Omental fat pad (tissue), 4 donors: ENCODE measurements around the gene POLE2. TPM values are rescaled to one million over a fixed set of nuclear protein-coding genes. Genes with fewer than 3 reads are reported as not detected.
A peak's percentile ranks its signal among the peaks of the same experiment; 100 is the strongest.
"Not testable (repeated sequence)": the region's sequence is repeated elsewhere in the genome, so short reads cannot be mapped to it uniquely, and the experiment has no call there.

Experiments used
- ATAC-seq: fragments of 150-250 bp; one replicate; pipeline ENCODE4 v1.9.1; 2016; ENCODE audit warnings: mild to moderate bottlenecking, moderate library complexity; ENCODE audit not compliant: low FRiP score
- DNase-seq: peaks from one replicate; pipeline ENCODE4 v3.0.0-alpha.2; 2019; ENCODE audit warnings: low spot score
- total RNA-seq, 4 donors: library from RNA; depleted of rRNA; stranded (reverse); fragments of >200 nt; gene quantifications; one replicate each; pipeline ENCODE4 v1.1.0, GENCODE V29; 2016
- TF ChIP-seq, protein P1 (sequence below), 3 donors: fragments of 450-650 bp; IDR thresholded peaks; one replicate each; pipeline ENCODE4 v1.5.1; 2016 to 2017; ENCODE audit warnings: antibody characterized with exemption in 3 of 3, mild to moderate bottlenecking in 3 of 3, moderate library complexity in 2 of 3

Gene POLE2, protein sequence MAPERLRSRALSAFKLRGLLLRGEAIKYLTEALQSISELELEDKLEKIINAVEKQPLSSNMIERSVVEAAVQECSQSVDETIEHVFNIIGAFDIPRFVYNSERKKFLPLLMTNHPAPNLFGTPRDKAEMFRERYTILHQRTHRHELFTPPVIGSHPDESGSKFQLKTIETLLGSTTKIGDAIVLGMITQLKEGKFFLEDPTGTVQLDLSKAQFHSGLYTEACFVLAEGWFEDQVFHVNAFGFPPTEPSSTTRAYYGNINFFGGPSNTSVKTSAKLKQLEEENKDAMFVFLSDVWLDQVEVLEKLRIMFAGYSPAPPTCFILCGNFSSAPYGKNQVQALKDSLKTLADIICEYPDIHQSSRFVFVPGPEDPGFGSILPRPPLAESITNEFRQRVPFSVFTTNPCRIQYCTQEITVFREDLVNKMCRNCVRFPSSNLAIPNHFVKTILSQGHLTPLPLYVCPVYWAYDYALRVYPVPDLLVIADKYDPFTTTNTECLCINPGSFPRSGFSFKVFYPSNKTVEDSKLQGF
- total RNA-seq: 1 to 10 TPM in 3 of 4 donors, under 1 TPM in 1; 0.84 to 2.6 (median 2.1) TPM

DNA sequence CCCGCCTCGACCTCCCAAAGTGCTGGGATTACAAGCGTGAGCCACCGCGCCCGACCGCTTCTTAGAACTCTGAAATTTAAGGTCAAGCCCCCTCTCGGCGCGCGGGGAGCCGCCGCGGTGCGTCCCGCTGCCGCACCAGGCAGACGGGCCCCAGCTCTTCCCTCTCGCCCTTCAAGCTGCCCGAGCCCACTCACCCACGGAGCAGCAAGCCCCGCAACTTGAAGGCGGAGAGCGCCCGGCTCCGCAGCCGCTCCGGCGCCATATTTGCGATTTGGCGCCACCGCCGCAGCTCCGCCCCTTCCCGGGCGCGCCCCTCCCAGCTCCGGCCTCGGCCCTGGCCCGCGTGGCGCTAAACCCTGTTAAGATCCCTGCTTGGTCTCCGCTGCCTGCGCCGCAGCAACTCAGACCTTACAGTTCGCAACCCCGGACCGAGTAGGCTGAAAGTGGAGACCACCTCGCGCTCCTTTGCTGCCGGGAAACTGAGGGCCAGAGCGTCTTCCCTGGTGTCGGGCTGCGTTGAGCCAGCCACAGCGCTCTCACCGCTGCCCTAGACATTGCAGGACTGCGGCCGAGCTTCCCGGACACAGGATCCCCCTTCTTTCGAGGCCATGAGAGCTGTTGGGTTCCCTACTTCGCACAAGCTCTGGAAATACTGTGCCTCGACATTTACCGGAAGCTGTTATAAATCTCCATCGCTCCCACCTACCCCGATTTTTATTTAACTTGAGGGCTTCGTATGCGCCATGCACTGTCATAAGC lies at the start of gene POLE2:
TSS of gene POLE2 (minus strand) at position 273 of the 759 bp plus-strand sequence. CDS start at position 262, 11 bp downstream.
- DNase-seq: no peak
- peak; percentile 85 for ATAC-seq
- TF ChIP-seq, protein P1, sequence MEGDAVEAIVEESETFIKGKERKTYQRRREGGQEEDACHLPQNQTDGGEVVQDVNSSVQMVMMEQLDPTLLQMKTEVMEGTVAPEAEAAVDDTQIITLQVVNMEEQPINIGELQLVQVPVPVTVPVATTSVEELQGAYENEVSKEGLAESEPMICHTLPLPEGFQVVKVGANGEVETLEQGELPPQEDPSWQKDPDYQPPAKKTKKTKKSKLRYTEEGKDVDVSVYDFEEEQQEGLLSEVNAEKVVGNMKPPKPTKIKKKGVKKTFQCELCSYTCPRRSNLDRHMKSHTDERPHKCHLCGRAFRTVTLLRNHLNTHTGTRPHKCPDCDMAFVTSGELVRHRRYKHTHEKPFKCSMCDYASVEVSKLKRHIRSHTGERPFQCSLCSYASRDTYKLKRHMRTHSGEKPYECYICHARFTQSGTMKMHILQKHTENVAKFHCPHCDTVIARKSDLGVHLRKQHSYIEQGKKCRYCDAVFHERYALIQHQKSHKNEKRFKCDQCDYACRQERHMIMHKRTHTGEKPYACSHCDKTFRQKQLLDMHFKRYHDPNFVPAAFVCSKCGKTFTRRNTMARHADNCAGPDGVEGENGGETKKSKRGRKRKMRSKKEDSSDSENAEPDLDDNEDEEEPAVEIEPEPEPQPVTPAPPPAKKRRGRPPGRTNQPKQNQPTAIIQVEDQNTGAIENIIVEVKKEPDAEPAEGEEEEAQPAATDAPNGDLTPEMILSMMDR (IDR thresholded peaks at IDR 0.05): no peak

DNA sequence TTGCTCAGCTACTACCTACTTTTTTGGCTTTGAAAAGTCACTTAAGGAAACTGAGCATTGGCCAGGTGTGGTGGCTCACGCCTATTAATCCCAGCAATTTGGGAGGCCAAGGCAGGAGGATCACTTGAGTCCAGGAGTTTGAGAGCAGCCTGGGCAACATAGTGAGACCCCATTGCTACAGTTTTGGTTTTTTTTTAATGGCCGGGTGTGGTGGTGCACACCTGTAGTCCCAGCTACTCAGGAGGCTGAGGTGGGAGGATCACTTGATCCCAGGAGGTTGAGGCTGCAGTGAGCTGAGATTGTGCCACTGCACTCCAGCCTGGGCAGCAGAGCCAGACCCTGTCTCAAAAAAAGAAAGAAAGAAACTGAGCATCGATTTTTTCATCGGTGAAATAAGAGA lies 47.7 kb upstream of the POLE2 start:
- not testable (repeated sequence) for ATAC-seq, DNase-seq

DNA sequence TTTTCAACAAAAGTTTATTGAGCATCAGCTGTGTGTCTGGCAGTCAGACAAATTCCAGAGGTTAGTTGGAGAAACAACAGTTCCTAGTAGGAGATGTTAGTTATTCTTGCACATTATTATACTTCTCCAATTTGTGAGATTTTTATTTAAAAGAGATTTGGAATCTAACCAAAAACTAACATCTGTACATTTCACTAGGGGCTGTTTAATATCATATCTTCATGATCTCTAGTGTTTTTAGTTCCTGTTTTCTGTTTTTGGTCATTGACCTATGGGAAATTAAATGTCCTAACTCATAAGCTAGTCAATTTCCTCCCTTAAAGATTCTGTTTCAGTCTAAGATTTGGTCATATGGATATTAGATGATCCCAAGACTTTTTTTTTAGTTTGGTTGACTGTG lies 45.8 kb upstream of the POLE2 start:
- TF ChIP-seq, protein P1 (IDR thresholded peaks at IDR 0.05): no peak
- ATAC-seq (no peak), DNase-seq (no peak)

DNA sequence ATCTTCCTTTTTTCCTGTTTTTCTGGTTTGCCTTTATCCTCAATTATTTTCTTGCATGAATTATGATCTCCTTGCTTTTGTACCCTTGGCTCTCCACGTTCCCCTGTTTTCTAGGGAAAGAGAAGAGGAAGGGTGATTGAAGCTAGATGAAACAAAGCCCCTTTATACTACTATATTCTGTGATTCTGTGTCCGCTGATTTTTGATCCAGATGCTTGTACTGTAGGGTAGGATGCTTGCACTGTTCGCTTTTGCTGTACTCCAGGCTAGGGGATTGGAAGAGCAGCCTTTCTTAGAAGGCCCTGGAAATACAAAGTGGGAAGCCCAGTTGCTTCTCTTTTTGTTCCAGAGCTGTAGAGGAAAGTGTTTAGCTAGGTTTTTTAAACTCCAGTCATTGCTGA lies 44.9 kb upstream of the POLE2 start:
- ATAC-seq (no peak), DNase-seq (no peak)
- TF ChIP-seq, protein P1 (IDR thresholded peaks at IDR 0.05): no peak

DNA sequence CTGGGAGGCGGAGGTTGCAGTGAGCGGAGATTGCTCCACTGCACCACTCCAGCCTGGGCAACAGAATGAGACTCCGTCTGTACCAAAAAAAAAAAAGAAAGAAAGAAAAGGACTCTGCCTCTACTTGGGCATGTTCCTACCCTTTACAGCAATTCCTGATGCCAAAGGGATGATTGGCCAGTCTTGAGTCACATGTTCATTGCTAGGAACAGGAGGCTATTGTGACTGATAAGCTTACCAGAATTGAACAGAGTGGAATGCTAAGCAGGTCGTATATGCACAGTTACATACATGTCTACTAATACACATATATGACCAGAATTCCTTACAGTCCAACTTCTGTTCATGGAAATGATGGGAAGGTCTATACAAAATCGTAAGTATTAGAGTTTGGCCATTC lies 39.2 kb upstream of the POLE2 start:
- no peak for ATAC-seq
- TF ChIP-seq, protein P1 (IDR thresholded peaks at IDR 0.05): no peak
- no peak for DNase-seq

DNA sequence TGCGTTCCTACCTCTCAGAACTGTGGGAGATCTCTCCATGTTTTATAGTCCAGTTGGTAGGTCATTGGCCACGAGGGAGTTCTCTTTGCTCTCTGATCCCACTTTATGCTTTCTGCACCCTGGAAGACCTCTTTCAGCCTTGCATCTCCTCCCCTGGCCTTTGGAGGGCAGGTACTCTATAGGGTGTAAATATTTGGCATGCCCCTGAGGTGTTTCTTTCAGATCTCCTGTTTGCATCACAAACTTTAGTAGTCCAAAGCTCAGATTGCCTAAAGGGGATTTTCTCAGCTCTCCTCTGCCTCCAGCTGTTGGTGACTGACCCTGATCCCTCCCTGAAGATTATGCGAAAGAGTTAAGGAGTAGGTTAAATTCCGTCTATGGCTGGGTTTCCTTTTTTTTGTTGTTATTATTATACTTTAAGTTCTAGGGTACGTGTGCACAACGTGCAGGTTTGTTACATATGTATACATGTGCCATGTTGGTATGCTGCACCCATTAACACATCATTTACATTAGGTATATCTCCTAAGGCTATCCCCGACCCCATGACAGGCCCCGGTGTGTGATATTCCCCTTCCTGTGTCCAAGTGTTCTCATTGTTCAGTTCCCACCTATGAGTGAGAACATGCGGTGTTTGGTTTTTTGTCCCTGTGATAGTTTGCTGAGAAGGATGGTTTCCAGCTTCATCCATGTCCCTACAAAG lies 33.9 kb upstream of the POLE2 start:
- not testable (repeated sequence) for DNase-seq, ATAC-seq

DNA sequence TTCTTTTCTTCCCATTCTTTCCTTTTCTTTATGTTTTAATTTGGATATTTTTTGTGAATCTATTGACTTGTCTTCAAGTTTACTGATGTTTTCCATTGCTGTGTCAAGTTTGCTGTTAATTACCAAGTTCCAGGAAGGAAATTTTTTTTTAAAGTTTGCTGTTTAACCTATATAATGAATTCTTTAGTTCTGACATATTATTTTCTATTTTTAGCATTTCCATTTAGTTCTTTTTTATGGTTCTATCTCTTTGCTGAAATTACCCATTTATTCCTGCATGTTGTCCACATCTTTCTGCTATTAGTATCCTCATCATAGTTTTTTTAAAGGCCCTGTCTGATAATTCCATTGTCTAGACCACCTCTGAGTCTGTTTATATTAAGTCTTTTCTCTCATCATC lies 32.7 kb upstream of the POLE2 start:
- DNase-seq (no peak), ATAC-seq (no peak)
- TF ChIP-seq, protein P1 (IDR thresholded peaks at IDR 0.05): no peak

DNA sequence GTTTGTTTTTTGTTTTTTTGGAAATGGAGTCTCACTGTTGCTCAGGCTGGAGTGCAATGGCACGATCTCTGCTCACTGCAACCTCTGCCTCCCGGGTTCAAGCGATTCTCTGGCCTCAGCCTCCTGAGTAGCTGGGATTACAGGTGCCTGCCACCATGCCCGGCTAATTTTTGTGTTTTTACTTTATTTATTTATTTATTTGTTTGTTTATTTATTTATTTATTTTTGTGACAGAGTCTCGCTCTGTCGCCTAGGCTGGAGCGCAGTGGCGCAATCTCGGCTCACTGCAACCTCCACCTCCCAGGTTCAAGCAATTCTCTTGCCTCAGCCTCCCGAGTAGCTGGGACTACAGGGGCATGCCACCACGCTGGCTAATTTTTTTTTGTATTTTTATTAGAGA lies 23.0 kb upstream of the POLE2 start:
- not testable (repeated sequence) for ATAC-seq, DNase-seq

DNA sequence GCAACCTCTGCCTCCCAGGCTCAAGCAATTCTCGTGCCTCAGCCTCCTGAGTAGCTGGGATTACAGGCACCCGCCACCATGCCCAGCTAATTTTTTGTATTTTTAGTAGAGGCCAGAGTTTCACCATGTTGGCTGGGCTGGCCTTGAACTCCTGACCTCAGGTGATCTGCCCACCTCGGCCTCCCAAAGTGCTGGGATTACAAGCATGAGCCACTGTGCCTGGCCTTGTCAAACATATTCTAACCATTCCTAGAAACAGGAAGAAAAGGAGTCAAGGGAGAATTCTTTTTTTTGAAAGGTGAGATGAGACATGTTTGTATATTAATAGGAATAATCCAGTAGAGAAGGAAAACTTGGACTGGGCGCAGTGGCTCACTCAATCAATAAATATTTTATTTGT lies 16.5 kb upstream of the POLE2 start:
- DNase-seq, ATAC-seq: not testable (repeated sequence)
